ENCODE data around the gene PCA3.
A peak's percentile ranks its signal among the peaks of the same experiment; 100 is the strongest.

PCA3 gene

GRCh38 chr9:76764138-76764537 is at the start of gene PCA3:
Gene PCA3 (plus strand): TSS chr9:76764438.
- H3K4me3 ChIP-seq (IDR thresholded peaks at IDR 0.05; ENCODE audit: insufficient read depth, low read depth, low read length), result no peak within 1 kb of the TSS
- no peak within 1 kb of the TSS for H3K4me2 ChIP-seq
- no peak within 1 kb of the TSS for H3K9ac ChIP-seq
- no peak within 1 kb of the TSS for H3K27ac ChIP-seq
- H3K4me1 ChIP-seq (ENCODE audit: low read depth, poor library complexity, severe bottlenecking), result peaks cover 10% of the 10 kb centered on the region
- H4K20me1 ChIP-seq (ENCODE audit: insufficient read depth), result no peaks in the 10 kb centered on the region
- H3K79me2 ChIP-seq (ENCODE audit: insufficient read depth, low read depth), result no peaks in the 10 kb centered on the region
- no peaks in the 10 kb centered on the region for H3K27me3 ChIP-seq (ENCODE audit: insufficient read depth, low read depth)
- TF ChIP-seq CTCF (conservative IDR thresholded peaks at IDR 0.05; ENCODE audit: low read depth, low read length), result no peak
- peaks cover 3% of the 10 kb centered on the region; the same call in 1 of the 2 replicates for H3K36me3 ChIP-seq (ENCODE audit: insufficient read depth)
- H2AFZ ChIP-seq (ENCODE audit: low read depth), result no peak within 1 kb of the TSS

- Histone ChIP-seq H3K4me3 (IDR thresholded peaks at IDR 0.05; ENCODE audit: insufficient read depth, low read depth, low read length) (no peak overlapping the region), H3K36me3 (ENCODE audit: insufficient read depth) (no peaks in the 10 kb centered on the region), H3K79me2 (ENCODE audit: insufficient read depth, low read depth) (no peaks in the 10 kb centered on the region), H3K27ac (no peak overlapping the region), H3K4me2 (no peak overlapping the region), H3K9ac (no peak overlapping the region), H2AFZ (ENCODE audit: low read depth) (no peak overlapping the region), H4K20me1 (ENCODE audit: insufficient read depth) (no peaks in the 10 kb centered on the region), H3K4me1 (ENCODE audit: low read depth, poor library complexity, severe bottlenecking) (peaks cover 24% of the 10 kb centered on the region), H3K27me3 (ENCODE audit: insufficient read depth, low read depth) (no peaks in the 10 kb centered on the region)
- no peak for TF ChIP-seq CTCF (conservative IDR thresholded peaks at IDR 0.05; ENCODE audit: low read depth, low read length)
These were observed 48.1 kb upstream of the PCA3 start for GRCh38 chr9:76716085-76716672.

GRCh38 chr9:76717176-76717575 is 47.1 kb upstream of the PCA3 start:
- no peak overlapping the region for H3K9ac ChIP-seq
- peak overlapping the region; percentile 48; the same call in 1 of the 2 replicates for H3K27ac ChIP-seq
- no peak overlapping the region for H3K4me3 ChIP-seq (IDR thresholded peaks at IDR 0.05; ENCODE audit: insufficient read depth, low read depth, low read length)
- no peak for TF ChIP-seq CTCF (conservative IDR thresholded peaks at IDR 0.05; ENCODE audit: low read depth, low read length)
- peak overlapping the region; percentile 75; the same call in 1 of the 2 replicates for H3K4me2 ChIP-seq
- peaks cover 24% of the 10 kb centered on the region for H3K4me1 ChIP-seq (ENCODE audit: low read depth, poor library complexity, severe bottlenecking)
- H3K79me2 ChIP-seq (ENCODE audit: insufficient read depth, low read depth), result no peaks in the 10 kb centered on the region
- no peaks in the 10 kb centered on the region for H3K27me3 ChIP-seq (ENCODE audit: insufficient read depth, low read depth)
- H4K20me1 ChIP-seq (ENCODE audit: insufficient read depth), result no peaks in the 10 kb centered on the region
- H3K36me3 ChIP-seq (ENCODE audit: insufficient read depth), result no peaks in the 10 kb centered on the region
- peak overlapping the region; percentile 68; the same call in 1 of the 2 replicates for H2AFZ ChIP-seq (ENCODE audit: low read depth)

GRCh38 chr9:76717613-76718012 is 46.6 kb upstream of the PCA3 start:
- H4K20me1 ChIP-seq (ENCODE audit: insufficient read depth), result no peaks in the 10 kb centered on the region
- H3K27me3 ChIP-seq (ENCODE audit: insufficient read depth, low read depth), result no peaks in the 10 kb centered on the region
- H3K27ac ChIP-seq, result peak overlapping the region; percentile 48
- peak overlapping the region; percentile 22; the same call in 1 of the 2 replicates for H3K9ac ChIP-seq
- H3K4me3 ChIP-seq (IDR thresholded peaks at IDR 0.05; ENCODE audit: insufficient read depth, low read depth, low read length), result no peak overlapping the region
- H2AFZ ChIP-seq (ENCODE audit: low read depth), result peak overlapping the region; percentile 68; the same call in 1 of the 2 replicates
- peaks cover 24% of the 10 kb centered on the region for H3K4me1 ChIP-seq (ENCODE audit: low read depth, poor library complexity, severe bottlenecking)
- no peaks in the 10 kb centered on the region for H3K79me2 ChIP-seq (ENCODE audit: insufficient read depth, low read depth)
- TF ChIP-seq CTCF (conservative IDR thresholded peaks at IDR 0.05; ENCODE audit: low read depth, low read length), result no peak
- no peaks in the 10 kb centered on the region for H3K36me3 ChIP-seq (ENCODE audit: insufficient read depth)
- peak overlapping the region; percentile 75 for H3K4me2 ChIP-seq

Measured in KMS-11 (cell line).